OCI-LY3 (cell line): ENCODE data around the gene RGS18.

Experiments used
- EZH2phosphoT487 ChIP-seq: fragments of 200-600 bp; shearing (Covaris generic); IDR thresholded peaks from 2 replicates; pipeline ENCODE4 v1.6.1; 2018; ENCODE audit warnings: antibody characterized with exemption, mixed run types, low read depth
- TF ChIP-seq, protein P1 (sequence below): fragments of 200-600, 300-600 bp; sonication (generic); IDR thresholded peaks from 2 replicates; pipeline ENCODE4 v1.5.1; 2014; ENCODE audit warnings: antibody characterized with exemption, low read length, low read depth

DNA sequence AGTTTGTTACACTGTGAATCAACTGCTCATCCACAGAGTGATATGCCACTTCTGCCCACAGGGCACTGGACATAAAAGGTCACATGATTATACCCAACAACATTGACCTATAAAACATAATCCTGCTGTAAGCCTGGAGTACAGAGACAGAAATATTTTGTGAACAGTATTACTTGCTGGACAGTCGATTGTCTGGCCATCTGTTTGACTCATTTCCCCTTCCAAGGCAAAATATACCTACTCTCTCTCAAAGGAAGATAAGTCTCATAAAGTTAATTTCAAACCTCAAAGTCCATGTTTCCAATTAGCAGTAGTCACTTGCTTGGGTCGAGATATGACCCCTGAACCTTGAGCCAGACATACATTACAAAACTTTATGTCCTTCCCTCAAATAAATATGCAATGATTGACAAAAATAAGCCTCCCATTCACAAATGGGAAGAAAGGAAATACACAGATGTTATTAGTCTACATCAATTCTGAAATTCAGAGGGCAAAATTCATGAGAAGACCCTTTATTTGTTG, 39.3 kb upstream of the RGS18 start:
- TF ChIP-seq, protein P1, sequence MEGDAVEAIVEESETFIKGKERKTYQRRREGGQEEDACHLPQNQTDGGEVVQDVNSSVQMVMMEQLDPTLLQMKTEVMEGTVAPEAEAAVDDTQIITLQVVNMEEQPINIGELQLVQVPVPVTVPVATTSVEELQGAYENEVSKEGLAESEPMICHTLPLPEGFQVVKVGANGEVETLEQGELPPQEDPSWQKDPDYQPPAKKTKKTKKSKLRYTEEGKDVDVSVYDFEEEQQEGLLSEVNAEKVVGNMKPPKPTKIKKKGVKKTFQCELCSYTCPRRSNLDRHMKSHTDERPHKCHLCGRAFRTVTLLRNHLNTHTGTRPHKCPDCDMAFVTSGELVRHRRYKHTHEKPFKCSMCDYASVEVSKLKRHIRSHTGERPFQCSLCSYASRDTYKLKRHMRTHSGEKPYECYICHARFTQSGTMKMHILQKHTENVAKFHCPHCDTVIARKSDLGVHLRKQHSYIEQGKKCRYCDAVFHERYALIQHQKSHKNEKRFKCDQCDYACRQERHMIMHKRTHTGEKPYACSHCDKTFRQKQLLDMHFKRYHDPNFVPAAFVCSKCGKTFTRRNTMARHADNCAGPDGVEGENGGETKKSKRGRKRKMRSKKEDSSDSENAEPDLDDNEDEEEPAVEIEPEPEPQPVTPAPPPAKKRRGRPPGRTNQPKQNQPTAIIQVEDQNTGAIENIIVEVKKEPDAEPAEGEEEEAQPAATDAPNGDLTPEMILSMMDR = no peak
- no peak for TF ChIP-seq EZH2phosphoT487
